Eye (tissue), 1 donor: Measurements from ENCODE around the gene GPR33.
"Not testable (repeated sequence)": the region's sequence is repeated elsewhere in the genome, so short reads cannot be mapped to it uniquely, and the experiment has no call there.

Experiments used
- DNase-seq: peaks from one replicate; pipeline ENCODE4 v3.0.0-alpha.2; 2015

GPR33 gene

DNA sequence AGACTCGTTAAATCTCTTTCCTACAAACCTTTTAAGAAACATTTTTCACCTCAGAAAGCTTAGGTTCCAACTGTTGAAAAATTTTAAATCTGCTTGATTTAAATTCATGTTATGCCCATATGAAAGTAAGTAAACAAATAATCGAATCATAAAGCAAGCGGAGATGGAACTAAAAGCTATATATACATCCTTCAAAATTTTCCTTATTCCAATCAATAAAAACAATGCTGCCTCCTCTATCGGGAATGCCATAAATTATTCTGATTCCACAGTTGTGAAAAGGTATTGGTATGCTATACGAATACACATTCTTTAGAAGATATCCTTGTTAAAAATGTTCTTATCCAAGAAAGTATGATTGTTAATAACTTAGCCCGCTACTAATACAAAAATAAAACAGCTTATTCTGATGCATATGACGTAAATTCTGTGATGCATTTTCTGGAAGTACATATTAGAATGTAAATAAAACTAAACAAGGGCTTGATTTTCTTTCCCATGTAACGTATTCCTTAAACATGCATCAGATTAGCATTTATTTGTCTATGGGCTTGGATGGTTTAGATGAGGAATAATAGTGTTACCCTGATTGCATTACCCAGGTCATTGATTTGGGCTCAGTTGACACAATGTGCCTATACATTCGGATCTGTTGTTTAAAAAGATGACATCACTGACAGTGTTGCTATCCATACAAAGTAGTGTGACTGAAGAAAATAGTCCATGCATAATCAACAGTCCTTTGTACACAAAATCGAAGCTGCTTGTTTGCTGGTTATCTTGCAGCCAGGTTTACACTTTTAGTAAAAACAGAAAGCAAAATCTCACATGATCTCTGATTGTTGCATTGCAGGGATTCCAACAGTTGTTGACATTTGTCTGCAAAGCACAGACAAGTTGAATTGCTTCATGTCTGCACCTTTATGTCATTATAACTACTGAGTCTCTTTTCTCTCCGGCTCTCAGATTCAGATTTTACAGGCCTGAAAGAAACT is 29.9 kb downstream of the GPR33 start:
- peak; percentile 39 for DNase-seq

DNA sequence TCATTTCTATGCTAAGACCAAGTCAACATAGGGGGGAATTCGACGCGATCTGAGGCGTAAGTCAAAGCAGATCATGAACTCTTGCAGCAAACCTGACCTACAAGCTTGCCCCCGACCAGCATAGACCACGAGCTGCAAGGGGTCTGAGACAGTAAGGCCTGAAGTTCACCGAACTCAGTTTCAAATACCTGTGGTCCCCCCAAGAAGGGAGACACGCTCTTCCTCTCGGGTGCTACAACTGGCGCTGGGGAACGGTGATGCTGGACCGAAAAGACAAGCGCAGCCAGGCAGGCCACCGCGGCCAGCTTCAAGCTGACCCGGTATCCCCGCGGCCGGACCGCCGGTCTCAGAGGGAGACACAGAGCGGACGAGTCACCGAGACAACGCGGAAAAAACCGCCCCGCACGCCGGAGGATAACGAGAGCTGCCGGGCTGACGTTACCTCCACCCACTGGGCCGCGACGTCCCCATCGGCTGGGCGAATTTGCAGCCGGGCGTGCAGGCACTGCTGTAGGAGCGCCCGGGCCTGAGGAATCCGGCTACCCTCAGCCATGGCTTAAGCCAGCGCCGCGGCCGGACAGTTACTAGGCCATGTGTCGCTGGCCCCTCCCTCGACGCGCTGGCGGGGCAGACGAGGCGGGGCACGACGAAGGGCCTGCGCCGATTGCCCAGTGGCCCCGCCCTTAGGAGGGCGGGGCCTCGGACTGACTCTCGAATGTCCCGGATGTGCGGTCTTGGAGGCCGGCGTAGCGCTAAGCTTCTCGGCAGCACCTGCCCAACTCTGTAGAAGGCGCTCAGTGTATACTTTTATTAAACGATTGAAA is 30.8 kb downstream of the GPR33 start, which contains the start of gene DTD2:
Gene DTD2 (minus strand): TSS at position 666 of the 824 bp plus-strand sequence. CDS start 113 bp downstream, at position 553.
- DNase-seq = peak; percentile 99

DNA sequence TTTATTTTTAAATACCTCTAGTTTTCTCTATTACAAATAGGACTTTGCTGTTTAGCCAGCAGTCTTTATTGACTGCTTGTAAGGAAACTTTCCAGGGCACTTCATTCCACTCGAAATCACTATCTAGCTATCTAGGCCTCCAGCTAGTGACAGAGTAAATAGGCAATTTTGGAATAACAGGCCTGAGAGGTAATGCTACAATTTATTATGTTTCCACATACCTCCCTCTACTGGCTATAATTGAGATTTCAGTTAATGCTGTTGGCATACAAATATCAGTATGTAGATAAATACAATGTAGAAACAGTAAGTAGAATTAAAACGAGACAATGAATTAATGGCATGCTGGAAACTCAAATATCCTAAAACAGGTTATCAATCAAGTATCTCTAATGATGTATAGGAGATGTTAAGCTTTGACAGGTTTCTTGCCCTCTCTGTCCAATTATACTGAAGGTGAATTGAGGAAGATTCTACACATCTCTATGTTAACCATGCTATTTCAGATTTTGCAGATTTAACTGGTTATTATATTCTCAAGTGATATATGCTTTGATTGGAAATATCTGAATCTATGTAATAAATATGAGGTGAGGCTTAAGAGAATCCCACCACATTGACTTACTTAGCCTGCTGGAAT is 37.7 kb downstream of the GPR33 start:
- peak; percentile 51 for DNase-seq

DNA sequence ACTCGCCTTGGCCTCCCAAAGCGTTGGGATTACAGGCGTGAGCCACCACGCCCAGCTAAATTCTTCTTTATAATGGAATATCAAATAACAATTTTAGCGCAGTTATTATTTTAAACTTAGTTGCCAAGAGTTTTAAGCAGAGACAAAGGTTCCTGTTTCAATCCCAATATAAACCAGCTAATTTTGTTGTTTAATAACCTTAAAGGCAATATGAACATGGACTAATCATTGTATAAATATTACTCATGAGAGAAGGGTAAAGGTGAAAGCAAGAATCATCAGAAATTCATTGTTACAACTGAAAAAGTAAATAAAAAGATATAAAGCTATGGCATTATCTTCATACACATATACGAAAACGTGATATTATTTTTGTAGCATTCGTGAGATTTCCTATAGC is 38.7 kb downstream of the GPR33 start:
- DNase-seq = no peak

DNA sequence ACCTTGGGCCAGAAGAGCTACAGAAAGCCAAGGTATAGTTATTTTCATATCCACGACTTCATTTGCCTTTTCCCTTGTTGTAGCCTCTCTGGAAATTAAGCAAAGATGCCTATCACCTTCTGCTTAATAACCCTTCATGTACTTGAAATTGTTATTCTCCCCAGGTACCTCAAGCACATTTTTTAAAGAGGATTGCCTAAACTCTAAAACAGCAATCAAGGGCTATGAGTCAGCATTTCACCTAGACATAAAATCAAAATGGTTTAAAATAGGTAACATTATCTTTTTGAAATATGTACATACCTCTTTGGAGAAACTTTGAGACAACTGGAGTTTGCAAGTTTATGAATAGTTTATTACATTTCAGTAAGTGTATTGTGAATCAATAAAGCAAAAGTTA is 42.1 kb downstream of the GPR33 start:
- no peak for DNase-seq

DNA sequence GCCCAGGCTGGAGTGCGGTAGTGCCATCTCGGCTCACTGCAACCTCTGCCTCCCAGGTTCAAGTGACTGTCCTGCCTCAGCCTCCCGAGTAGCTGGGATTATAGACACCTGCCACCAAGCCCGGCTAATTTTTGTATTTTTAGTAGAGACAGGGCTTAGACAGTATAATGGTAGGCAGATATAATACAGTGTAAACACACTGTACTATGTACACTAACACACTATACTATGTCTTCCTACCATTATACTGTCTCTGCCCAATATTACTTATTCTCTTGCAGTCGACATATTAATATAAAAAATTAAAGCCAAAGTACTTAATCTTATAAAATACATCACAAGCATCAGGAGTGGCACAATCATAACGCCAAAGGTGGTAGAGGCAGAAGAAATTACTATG is 45.6 kb downstream of the GPR33 start:
- DNase-seq = no peak

DNA sequence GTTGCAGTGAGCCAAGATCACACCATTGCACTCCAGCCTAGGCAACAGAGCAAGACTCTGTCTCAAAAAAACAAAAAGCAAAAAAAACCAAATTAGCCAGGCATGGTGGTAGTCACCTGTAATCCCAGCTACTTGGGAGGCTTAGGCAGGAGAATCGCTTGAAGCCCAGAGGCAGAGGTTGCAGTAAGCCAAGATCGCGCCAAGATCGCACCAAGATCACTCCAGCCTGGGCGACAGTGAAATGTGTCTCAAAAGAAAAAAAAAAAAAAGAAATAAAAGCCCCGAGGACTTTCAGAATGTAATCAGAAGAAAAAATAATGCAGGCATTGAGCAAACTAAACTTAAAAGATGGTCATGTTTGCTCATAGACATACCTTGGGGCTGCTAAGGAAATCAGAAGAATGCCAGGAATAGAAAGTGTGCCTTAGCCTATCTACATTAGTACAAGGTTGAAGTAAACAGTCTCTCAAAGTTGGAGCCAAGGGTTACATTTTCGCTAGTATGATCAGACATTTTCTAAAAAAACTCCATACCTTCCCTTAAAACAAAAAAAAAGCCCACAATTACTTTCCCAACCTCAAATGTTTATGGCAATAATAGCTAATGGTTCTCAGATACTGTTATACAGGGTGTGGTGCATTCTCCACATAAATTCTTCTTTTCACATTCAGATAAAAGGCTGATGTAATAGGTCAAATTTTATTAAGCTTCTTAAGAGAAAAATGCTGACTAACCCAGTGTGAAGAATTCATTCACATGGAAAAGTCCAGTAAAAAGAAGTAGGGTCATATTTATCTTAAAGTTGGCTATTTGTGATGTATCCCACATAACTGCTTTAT is 46.3 kb downstream of the GPR33 start:
- DNase-seq = no peak

DNA sequence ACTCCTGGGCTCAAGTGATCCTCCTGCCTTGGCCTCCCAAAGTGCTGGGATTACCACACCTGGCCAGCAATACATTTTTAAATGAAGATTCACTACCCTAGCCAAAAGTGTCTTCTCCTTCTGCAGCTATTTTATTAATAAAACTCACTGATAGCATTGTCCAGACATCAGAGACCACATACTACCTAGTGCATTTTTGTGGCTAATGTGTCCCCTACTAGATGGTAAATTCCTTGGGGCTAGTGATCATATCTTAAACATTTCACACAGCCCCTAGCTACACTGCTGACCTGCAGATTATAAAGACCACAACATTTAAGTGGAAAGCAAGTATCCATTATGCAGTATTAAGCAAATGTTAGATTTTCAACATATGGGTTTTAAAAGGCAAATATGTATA is 47.6 kb downstream of the GPR33 start:
- DNase-seq = no peak

DNA sequence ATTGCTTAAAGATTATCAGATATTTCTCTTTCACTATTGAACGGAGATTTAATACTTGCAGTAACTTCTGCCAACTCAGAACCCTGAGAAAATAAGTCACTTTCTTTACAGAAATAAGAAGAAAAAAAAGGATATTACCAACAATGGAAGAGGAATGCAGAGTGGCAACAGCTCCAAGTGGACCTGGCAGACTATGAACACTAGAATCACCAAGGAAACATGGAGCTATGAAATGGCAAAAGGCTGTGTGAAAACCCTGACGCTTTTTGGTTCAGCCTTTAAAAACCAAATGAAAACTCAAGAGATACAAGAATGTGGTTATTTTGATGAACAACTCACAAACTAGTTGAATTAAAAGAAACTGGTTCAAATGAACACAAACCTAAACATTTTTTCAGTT is 48.3 kb downstream of the GPR33 start:
- no peak for DNase-seq

DNA sequence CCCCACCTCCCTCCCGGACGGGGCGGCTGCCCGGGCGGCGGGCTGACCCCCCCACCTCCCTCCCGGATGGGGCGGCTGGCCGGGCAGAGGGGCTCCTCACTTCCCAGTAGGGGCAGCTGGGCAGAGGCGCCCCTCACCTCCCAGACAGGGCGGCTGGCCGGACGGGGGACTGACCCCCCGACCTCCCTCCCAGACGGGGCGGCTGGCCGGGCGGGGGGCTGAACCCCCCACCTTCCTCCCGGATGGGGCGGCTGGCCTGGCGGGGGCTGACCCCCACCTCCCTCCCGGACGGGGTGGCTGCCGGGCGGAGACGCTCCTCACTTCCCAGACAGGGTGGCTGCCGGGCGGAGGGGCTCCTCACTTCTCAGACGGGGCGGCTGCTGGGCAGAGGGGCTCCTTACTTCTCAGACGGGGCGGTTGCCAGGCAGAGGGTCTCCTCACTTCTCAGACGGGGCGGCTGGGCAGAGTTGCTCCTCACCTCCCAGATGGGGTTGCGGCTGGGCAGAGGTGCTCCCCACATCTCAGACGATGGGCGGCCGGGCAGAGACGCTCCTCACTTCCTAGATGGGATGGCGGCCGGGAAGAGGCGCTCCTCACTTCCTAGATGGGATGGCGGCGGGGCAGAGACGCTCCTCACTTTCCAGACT is 50.7 kb downstream of the GPR33 start:
- DNase-seq = not testable (repeated sequence)

DNA sequence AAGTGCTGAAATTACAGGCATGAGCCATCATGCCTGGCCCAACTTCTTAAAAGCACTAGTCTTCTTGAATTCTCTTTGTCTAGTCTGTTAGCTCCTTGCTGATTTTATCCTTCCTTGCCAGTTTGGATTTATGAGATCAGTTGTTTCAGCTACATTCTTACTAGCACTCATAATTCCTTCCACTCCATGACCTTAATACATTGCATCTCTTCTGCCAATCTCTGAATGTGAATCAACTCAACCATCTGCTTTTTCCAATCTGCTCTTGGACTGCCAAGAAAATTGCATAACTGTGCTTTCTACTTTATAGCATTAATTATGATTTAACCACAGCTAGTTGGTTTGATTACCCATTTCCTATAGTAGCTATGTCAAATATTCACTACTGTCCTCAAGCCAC is 52.6 kb downstream of the GPR33 start:
- DNase-seq = no peak
